IMR-90 (cell line): ENCODE data around the gene ATXN7L2. TPM values are rescaled to one million over a fixed set of nuclear protein-coding genes. Genes with fewer than 3 reads are reported as not detected.

ENCODE experiments used
- ATAC-seq: fragments of 200-7000 bp; cut with Tn5 transposase; 2 replicates; pipeline ENCODE4 v1.9.1; 2020; ENCODE audit warnings: low read depth, mild to moderate bottlenecking, moderate library complexity
- BruUV-seq: library from RNA; stranded (reverse); fragments of 400-500 nt; replicated peaks from 2 replicates; lab custom pipeline; 2021; lab: Mats Ljungman, UMichigan
- CTCF ChIA-PET: fragments of 300-600 bp; formaldehyde crosslinking; extraction: SDS; loops from one replicate; lab custom pipeline; 2021; ENCODE audit warnings: antibody characterized with exemption; lab: Yijun Ruan, JAX
- POLR2A ChIA-PET: fragments of 300-600 bp; sonication (Branson Sonifier 250); formaldehyde crosslinking; loops from one replicate; lab custom pipeline; 2022; ENCODE audit warnings: antibody characterized with exemption; ENCODE audit not compliant: unreplicated experiment; lab: Charles Lee
- DNase-seq: peaks from one replicate; pipeline ENCODE4 v3.0.0; 2013
- H2AFZ ChIP-seq: replicated peaks from 2 replicates; pipeline ENCODE3; 2013; ENCODE audit warnings: low read length, mild to moderate bottlenecking; ENCODE audit not compliant: poor library complexity
- H2AK5ac ChIP-seq: 2 replicates; pipeline ENCODE4 v1.6.1; 2013; ENCODE audit warnings: low read depth, low read length, inconsistent platforms
- H2AK9ac ChIP-seq: replicated peaks from 2 replicates; pipeline ENCODE3; 2013; ENCODE audit warnings: mild to moderate bottlenecking, low read depth, low read length, moderate library complexity; ENCODE audit not compliant: poor library complexity
- H2BK120ac ChIP-seq: 2 replicates; pipeline ENCODE4 v1.6.1; 2013; ENCODE audit warnings: low read depth, low read length, inconsistent platforms
- H2BK15ac ChIP-seq: 3 replicates; pipeline ENCODE4 v1.6.1; 2013; ENCODE audit warnings: low read depth, low read length, inconsistent platforms
- H2BK20ac ChIP-seq: 2 replicates; pipeline ENCODE4 v1.6.1; 2013; ENCODE audit warnings: low read depth, mild to moderate bottlenecking, inconsistent platforms, low read length, moderate library complexity
- H2BK5ac ChIP-seq: 2 replicates; pipeline ENCODE4 v1.6.1; 2013; ENCODE audit warnings: mild to moderate bottlenecking, low read depth, low read length, inconsistent platforms; ENCODE audit not compliant: poor library complexity, severe bottlenecking
- H3K14ac ChIP-seq: replicated peaks from 2 replicates; pipeline ENCODE4 v1.6.1; 2013; ENCODE audit warnings: low read depth, low read length, inconsistent platforms
- H3K18ac ChIP-seq: 2 replicates; pipeline ENCODE4 v1.6.1; 2013; ENCODE audit warnings: low read depth, low read length, control low read depth
- H3K23ac ChIP-seq: 2 replicates; pipeline ENCODE4 v1.6.1; 2013; ENCODE audit warnings: low read depth, low read length, inconsistent platforms
- H3K27ac ChIP-seq: 2 replicates; pipeline ENCODE4 v1.5.1; 2013; ENCODE audit warnings: mild to moderate bottlenecking, control low read depth, low read length; ENCODE audit not compliant: insufficient read depth
- H3K27me3 ChIP-seq: 2 replicates; pipeline ENCODE4 v1.6.1; 2013; ENCODE audit warnings: low read length; ENCODE audit not compliant: control insufficient read depth, insufficient read depth
- H3K36me3 ChIP-seq: 2 replicates; pipeline ENCODE4 v1.6.1; 2013; ENCODE audit warnings: low read length, mixed read lengths; ENCODE audit not compliant: control insufficient read depth, insufficient read depth
- H3K4ac ChIP-seq: 2 replicates; pipeline ENCODE4 v1.6.1; 2013; ENCODE audit warnings: low read depth, low read length, inconsistent platforms
- H3K4me1 ChIP-seq: 2 replicates; pipeline ENCODE4 v1.6.1; 2013; ENCODE audit warnings: low read length, mixed read lengths; ENCODE audit not compliant: control insufficient read depth, insufficient read depth
- H3K4me2 ChIP-seq: 2 replicates; pipeline ENCODE4 v1.6.1; 2013; ENCODE audit warnings: low read depth, mild to moderate bottlenecking, control low read depth, low read length, moderate library complexity
- H3K4me3 ChIP-seq: 2 replicates; pipeline ENCODE4 v1.5.1; 2013; ENCODE audit warnings: low read depth, mild to moderate bottlenecking, control low read depth, low read length, moderate library complexity; ENCODE audit not compliant: insufficient read depth
- H3K56ac ChIP-seq: 2 replicates; pipeline ENCODE4 v1.6.1; 2013; ENCODE audit warnings: low read length, inconsistent platforms; ENCODE audit not compliant: insufficient read depth; ENCODE audit errors: extremely low read depth
- H3K79me1 ChIP-seq, 2 experiments: 2 replicates each; pipeline ENCODE4 v1.6.1; 2013; ENCODE audit warnings: low read length in 2 of 2, inconsistent platforms in 1 of 2, low read depth in 1 of 2
- H3K9ac ChIP-seq: 2 replicates; pipeline ENCODE4 v1.6.1; 2013; ENCODE audit warnings: low read depth, low read length, control low read depth
- H3K9me1 ChIP-seq: 2 replicates; pipeline ENCODE4 v1.6.1; 2013; ENCODE audit warnings: low read length, inconsistent platforms; ENCODE audit not compliant: insufficient read depth
- H3K9me3 ChIP-seq: 2 replicates; pipeline ENCODE4 v1.6.1; 2013; ENCODE audit warnings: low read length; ENCODE audit not compliant: control insufficient read depth, insufficient read depth
- H4K20me1 ChIP-seq: 2 replicates; pipeline ENCODE4 v1.6.1; 2013; ENCODE audit warnings: low read length, inconsistent platforms; ENCODE audit not compliant: insufficient read depth
- H4K5ac ChIP-seq: 2 replicates; pipeline ENCODE4 v1.6.1; 2013; ENCODE audit warnings: mild to moderate bottlenecking, low read depth, low read length, control low read depth
- H4K8ac ChIP-seq, 2 experiments: 2 replicates each; pipeline ENCODE4 v1.6.1; 2013; ENCODE audit warnings: low read depth in 2 of 2, low read length in 2 of 2, control low read depth in 1 of 2, inconsistent platforms in 1 of 2
- H4K91ac ChIP-seq: 2 replicates; pipeline ENCODE4 v1.6.1; 2013; ENCODE audit warnings: low read depth, low read length, inconsistent platforms; ENCODE audit not compliant: insufficient read depth
- CTCF ChIP-seq: conservative IDR thresholded peaks from 2 replicates; pipeline ENCODE4 v1.5.1; 2012; ENCODE audit warnings: mild to moderate bottlenecking, low read depth, low read length, improper control_type of control experiment
- NFE2L2 ChIP-seq: fragments of 150-350 bp; IDR thresholded peaks from 2 replicates; pipeline ENCODE4 v1.6.1; 2016; ENCODE audit warnings: low read depth, mild to moderate bottlenecking, low read length
- RCOR1 ChIP-seq: IDR thresholded peaks from 2 replicates; pipeline ENCODE4 v1.6.1; 2012; ENCODE audit warnings: mild to moderate bottlenecking, low read length, improper control_type of control experiment; ENCODE audit not compliant: insufficient replicate concordance
- WGBS, 2 experiments: methylation state at CpG; one replicate each; pipeline versions ENCODE4 v1.1.5 to v1.1.7; 2013; ENCODE audit warnings: missing lambda C conversion rate in 2 of 2; ENCODE audit not compliant: insufficient read length in 1 of 2; ENCODE audit errors: extremely low coverage in 2 of 2; 5-methylcytosine and 5-hydroxymethylcytosine counted together
- dilution Hi-C: fragments of 300-500 bp; cut with HindIII; formaldehyde crosslinking; loops from one replicate; pipeline ENCODE4 v1.14.3; 2018; ENCODE audit warnings: low sequenced_read_pairs; ENCODE audit not compliant: unreplicated experiment
- in situ Hi-C: fragments of 300-500 bp; cut with MboI; formaldehyde crosslinking; loops from 3 replicates; pipeline ENCODE4 v1.14.3; 2019; ENCODE audit warnings: low sequenced_read_pairs, inconsistent platforms, mixed read lengths
- intact Hi-C: fragments of 100-400 bp; cut with micrococcal nuclease; formaldehyde crosslinking; loops from 2 replicates; pipeline ENCODE4 v1.10.0; 2022
- polyA plus RNA-seq, 3 experiments: library from polyadenylated mRNA; depleted of rRNA; stranded (reverse); fragments of >200 nt; gene quantifications; 2 replicates each; pipeline ENCODE4 v1.2.3, GENCODE V29; 2012; ENCODE audit warnings: low replicate concordance in 1 of 3
- total RNA-seq: library from RNA; depleted of rRNA; stranded (reverse); fragments of >200 nt; gene quantifications from 2 replicates; pipeline ENCODE4 v1.2.3, GENCODE V29; 2012

The ATXN7L2 gene
- total and polyA plus RNA-seq, 2 of the 4 experiments (the other 2 are of a cell fraction): 1.3 to 4.8 TPM

- H3K9me3 ChIP-seq: no peaks in the 10 kb centered on the region
- H3K4me3 ChIP-seq: no peak overlapping the region
- ChIA-PET POLR2A (no interaction called here), CTCF (no interaction called here)
- BruUV-seq: no TSS peak
- peaks cover 51% of the 10 kb centered on the region for H3K27me3 ChIP-seq
- H2AK9ac ChIP-seq: no peak overlapping the region
- no peak overlapping the region for H3K18ac ChIP-seq
- H3K27ac ChIP-seq: no peak overlapping the region
- no peak overlapping the region for H2BK5ac ChIP-seq
- H3K4ac ChIP-seq: no peak overlapping the region
- H3K23ac ChIP-seq: no peak overlapping the region
- H3K14ac ChIP-seq: no peak overlapping the region
- no peak overlapping the region for H3K9ac ChIP-seq
- no peaks in the 10 kb centered on the region for H3K4me1 ChIP-seq
- no peaks in the 10 kb centered on the region for H3K36me3 ChIP-seq
- no peak overlapping the region for H2BK120ac ChIP-seq
- no peak overlapping the region for H2BK15ac ChIP-seq
- no peak overlapping the region for H4K5ac ChIP-seq
- no peak for ATAC-seq
- no peaks in the 10 kb centered on the region for H3K9me1 ChIP-seq
- intact Hi-C loops (no loop called here), in situ Hi-C loops (no loop called here), dilution Hi-C loops (no loop called here)
- no peak overlapping the region for H3K56ac ChIP-seq
- no peak overlapping the region for H3K4me2 ChIP-seq
- no peak for TF ChIP-seq NFE2L2
- no peak for TF ChIP-seq RCOR1
- no peak for TF ChIP-seq CTCF
- no CpG with 5 or more reads among the region's 8 CpGs for WGBS, 2 experiments
- H2BK20ac ChIP-seq: no peak overlapping the region
- no peak for DNase-seq
- H4K8ac ChIP-seq: no peak overlapping the region
- H4K20me1 ChIP-seq: no peaks in the 10 kb centered on the region
- H2AFZ ChIP-seq: no peak overlapping the region
- no peak overlapping the region for H4K91ac ChIP-seq
- H2AK5ac ChIP-seq: no peak overlapping the region
- H3K79me1 ChIP-seq: no peaks in the 10 kb centered on the region
Measured at GRCh38 chr1:109476825-109477224, 6.9 kb upstream of the ATXN7L2 start.
